ENCODE measurements around the gene C8A.

Gene C8A

GRCh38 chr1:56934430-56935060, 79.9 kb downstream of the C8A start:
- DNase-seq (ENCODE audit: low read depth), result peak; percentile 45
- H3K4me3 ChIP-seq (ENCODE audit: low read depth, low read length), result no peak overlapping the region
- TF ChIP-seq CTCF (IDR thresholded peaks at IDR 0.05; ENCODE audit: low read depth, low read length, missing control alignments), result no peak
- in situ Hi-C loops (cut with HindIII; ENCODE audit: low sequenced_read_pairs), result no loop called here

GRCh38 chr1:56938646-56939045, 84.0 kb downstream of the C8A start:
- no peak for TF ChIP-seq CTCF (IDR thresholded peaks at IDR 0.05; ENCODE audit: low read depth, low read length, missing control alignments)
- H3K4me3 ChIP-seq (ENCODE audit: low read depth, low read length), result no peak overlapping the region
- in situ Hi-C loops (cut with HindIII; ENCODE audit: low sequenced_read_pairs), result no loop called here
- DNase-seq (ENCODE audit: low read depth), result no peak

DNA sequence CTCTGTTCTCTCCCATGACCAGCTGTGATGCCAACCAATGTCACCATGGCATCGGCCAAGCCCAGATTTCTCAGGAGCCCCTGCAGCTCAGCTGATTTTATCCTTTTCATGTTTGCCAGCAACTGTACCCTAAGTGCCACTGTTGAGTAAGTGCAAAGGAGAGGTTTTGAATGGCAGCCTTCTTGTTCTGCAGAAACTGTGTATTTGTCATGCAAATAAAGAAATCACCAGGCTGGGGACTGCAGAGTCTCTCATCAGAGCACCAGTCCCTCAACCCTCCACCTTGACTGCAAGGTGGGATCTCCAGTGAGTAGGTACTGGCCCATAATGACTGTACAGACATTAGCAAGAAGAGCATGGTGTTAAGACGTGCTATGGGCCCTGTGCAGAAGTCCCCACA, 84.6 kb downstream of the C8A start:
- DNase-seq (ENCODE audit: low read depth), result no peak
- no peak for TF ChIP-seq CTCF (IDR thresholded peaks at IDR 0.05; ENCODE audit: low read depth, low read length, missing control alignments)
- H3K4me3 ChIP-seq (ENCODE audit: low read depth, low read length), result no peak overlapping the region
- in situ Hi-C loops (cut with HindIII; ENCODE audit: low sequenced_read_pairs), result no loop called here

- no peak overlapping the region for H3K4me3 ChIP-seq (ENCODE audit: low read depth, low read length)
- DNase-seq (ENCODE audit: low read depth), result no peak
- in situ Hi-C loops (cut with HindIII; ENCODE audit: low sequenced_read_pairs), result no loop called here
- TF ChIP-seq CTCF (IDR thresholded peaks at IDR 0.05; ENCODE audit: low read depth, low read length, missing control alignments), result no peak
Observed at GRCh38 chr1:56940039-56940438, 85.4 kb downstream of the C8A start.

GRCh38 chr1:56948403-56949023, 93.9 kb downstream of the C8A start:
- H3K4me3 ChIP-seq (ENCODE audit: low read depth, low read length), result no peak overlapping the region
- peak; percentile 2 for DNase-seq (ENCODE audit: low read depth)
- in situ Hi-C loops (cut with HindIII; ENCODE audit: low sequenced_read_pairs), result no loop called here
- TF ChIP-seq CTCF (IDR thresholded peaks at IDR 0.05; ENCODE audit: low read depth, low read length, missing control alignments), result no peak

DNA sequence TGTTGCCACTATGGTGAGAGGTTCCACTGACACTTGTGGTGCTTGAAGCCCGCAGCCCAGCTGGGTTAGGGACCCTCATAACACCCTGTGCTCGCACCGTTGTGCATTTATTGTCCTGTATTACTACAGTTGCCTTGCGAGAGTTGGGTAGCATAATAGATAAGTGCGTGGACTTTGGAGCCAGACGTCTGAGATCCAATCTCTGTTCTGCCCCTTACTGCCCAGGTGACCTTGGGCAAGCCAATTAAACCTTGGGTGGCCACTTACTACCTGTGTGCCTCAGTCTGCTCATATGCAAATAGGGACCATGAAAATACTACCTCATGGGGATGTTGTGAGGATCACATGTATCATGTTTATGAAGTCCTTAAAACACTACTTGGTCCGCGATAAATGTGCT, 97.9 kb downstream of the C8A start:
- no peak for TF ChIP-seq CTCF (IDR thresholded peaks at IDR 0.05; ENCODE audit: low read depth, low read length, missing control alignments)
- no peak for DNase-seq (ENCODE audit: low read depth)
- no peak overlapping the region for H3K4me3 ChIP-seq (ENCODE audit: low read depth, low read length)
- in situ Hi-C loops (cut with HindIII; ENCODE audit: low sequenced_read_pairs), result no loop called here
